Measurements from ENCODE around the gene DBF4B.

Gene DBF4B

GRCh38 chr17:44779211-44780025 lies 71.0 kb downstream of the DBF4B start:
- peak; percentile 80 for DNase-seq

GRCh38 chr17:44780161-44780560 lies 71.7 kb downstream of the DBF4B start:
- no peak for DNase-seq

- no peak for DNase-seq
Observed at GRCh38 chr17:44780845-44781480, 72.5 kb downstream of the DBF4B start.

- no peak for DNase-seq
Observed at GRCh38 chr17:44781551-44782325, 73.3 kb downstream of the DBF4B start.

- DNase-seq = no peak
Observed at GRCh38 chr17:44782326-44782850, 73.9 kb downstream of the DBF4B start.

GRCh38 chr17:44785921-44786320 lies 77.5 kb downstream of the DBF4B start:
- no peak for DNase-seq

- DNase-seq = no peak
Observed at GRCh38 chr17:44786551-44787081, 78.2 kb downstream of the DBF4B start.

GRCh38 chr17:44787271-44787940 lies 78.9 kb downstream of the DBF4B start:
- DNase-seq = no peak

- no peak for DNase-seq
Observed at GRCh38 chr17:44788139-44788538, 79.7 kb downstream of the DBF4B start.

GRCh38 chr17:44792276-44792675 lies 83.8 kb downstream of the DBF4B start:
- no peak for DNase-seq

GRCh38 chr17:44793885-44794842 lies 85.7 kb downstream of the DBF4B start:
- DNase-seq = no peak

GRCh38 chr17:44794851-44795413 lies 86.5 kb downstream of the DBF4B start:
- no peak for DNase-seq

GRCh38 chr17:44795421-44795820 lies 87.0 kb downstream of the DBF4B start:
- DNase-seq = no peak

GRCh38 chr17:44795928-44796327 lies 87.5 kb downstream of the DBF4B start:
- DNase-seq = no peak

- no peak for DNase-seq
Observed at GRCh38 chr17:44796731-44797130, 88.3 kb downstream of the DBF4B start.

GRCh38 chr17:44797802-44798201 lies 89.3 kb downstream of the DBF4B start:
- no peak for DNase-seq

GRCh38 chr17:44798356-44798755 lies 89.9 kb downstream of the DBF4B start:
- no peak for DNase-seq

All from DMS 273 treated with DMSO at 0.1 percent for 48 hours (cell line).